ENCODE results near the gene ZNF302. TPM values are rescaled to one million over a fixed set of nuclear protein-coding genes. Genes with fewer than 3 reads are reported as not detected.

ZNF302 gene
- total RNA-seq, 1 experiment from 2014 or later = 19.5 TPM

GRCh38 chr19:34642241-34642640, 35.2 kb upstream of the ZNF302 start:
- Histone ChIP-seq H3K36me3 (ENCODE audit: low read depth) (no peaks in the 10 kb centered on the region), H2AFZ (no peak overlapping the region), H4K20me1 (ENCODE audit: insufficient read depth) (no peaks in the 10 kb centered on the region), H3K9me3 (ENCODE audit: insufficient read depth, low read depth) (no peaks in the 10 kb centered on the region), H3K4me1 (replicated peaks; ENCODE audit: insufficient read depth) (no peaks in the 10 kb centered on the region), H3K27me3 (ENCODE audit: insufficient read depth, low read depth) (no peaks in the 10 kb centered on the region), H3F3A (ENCODE audit: insufficient read depth, low read depth) (no peaks in the 10 kb centered on the region), H3K9me2 (ENCODE audit: insufficient read depth) (no peaks in the 10 kb centered on the region), H3K4me3 (no peak overlapping the region), H3K79me2 (ENCODE audit: low read depth) (no peaks in the 10 kb centered on the region), H3K27ac (no peak overlapping the region), H3K4me2 (no peak overlapping the region)
- no peak for TF ChIP-seq EZH2 (IDR thresholded peaks at IDR 0.05; ENCODE audit: low read depth)
- TF ChIP-seq CTCF (conservative IDR thresholded peaks at IDR 0.05) = no peak
- no TSS peak for BruUV-seq (replicated peaks)
- intact Hi-C loops (cut with micrococcal nuclease; ENCODE audit: unreplicated experiment) = no loop called here
- ChIA-PET CTCF (no interaction called here), POLR2A (ENCODE audit: unreplicated experiment) (no interaction called here)
- DNase-seq = no peak

GRCh38 chr19:34644991-34645461, 32.5 kb upstream of the ZNF302 start:
- Histone ChIP-seq H3K9me3 (ENCODE audit: insufficient read depth, low read depth) (no peaks in the 10 kb centered on the region), H3K27ac (no peak overlapping the region), H3K36me3 (ENCODE audit: low read depth) (no peaks in the 10 kb centered on the region), H3K4me1 (replicated peaks; ENCODE audit: insufficient read depth) (peaks cover 5% of the 10 kb centered on the region; the same call in 1 of the 2 replicates), H3K4me2 (no peak overlapping the region), H3K4me3 (no peak overlapping the region), H3K27me3 (ENCODE audit: insufficient read depth, low read depth) (no peaks in the 10 kb centered on the region), H3K9me2 (ENCODE audit: insufficient read depth) (no peaks in the 10 kb centered on the region), H4K20me1 (ENCODE audit: insufficient read depth) (no peaks in the 10 kb centered on the region), H3K79me2 (ENCODE audit: low read depth) (no peaks in the 10 kb centered on the region), H2AFZ (no peak overlapping the region), H3F3A (ENCODE audit: insufficient read depth, low read depth) (no peaks in the 10 kb centered on the region)
- ChIA-PET POLR2A (ENCODE audit: unreplicated experiment) (no interaction called here), CTCF (no interaction called here)
- no TSS peak for BruUV-seq (replicated peaks)
- intact Hi-C loops (cut with micrococcal nuclease; ENCODE audit: unreplicated experiment) = no loop called here
- DNase-seq = no peak
- TF ChIP-seq EZH2 (IDR thresholded peaks at IDR 0.05; ENCODE audit: low read depth) (no peak), CTCF (conservative IDR thresholded peaks at IDR 0.05) (no peak)

GRCh38 chr19:34645551-34645950, 31.9 kb upstream of the ZNF302 start:
- Histone ChIP-seq H3K4me2 (no peak overlapping the region), H3K9me3 (ENCODE audit: insufficient read depth, low read depth) (peaks cover under 1% of the 10 kb centered on the region; the same call in 1 of the 2 replicates), H4K20me1 (ENCODE audit: insufficient read depth) (no peaks in the 10 kb centered on the region), H3K27me3 (ENCODE audit: insufficient read depth, low read depth) (no peaks in the 10 kb centered on the region), H3K4me1 (replicated peaks; ENCODE audit: insufficient read depth) (peaks cover 9% of the 10 kb centered on the region; the same call in 1 of the 2 replicates), H3K4me3 (no peak overlapping the region), H3K27ac (no peak overlapping the region), H3K79me2 (ENCODE audit: low read depth) (no peaks in the 10 kb centered on the region), H3K36me3 (ENCODE audit: low read depth) (no peaks in the 10 kb centered on the region), H3K9me2 (ENCODE audit: insufficient read depth) (no peaks in the 10 kb centered on the region), H3F3A (ENCODE audit: insufficient read depth, low read depth) (no peaks in the 10 kb centered on the region), H2AFZ (no peak overlapping the region)
- TF ChIP-seq CTCF (conservative IDR thresholded peaks at IDR 0.05) (no peak), EZH2 (IDR thresholded peaks at IDR 0.05; ENCODE audit: low read depth) (no peak)
- intact Hi-C loops (cut with micrococcal nuclease; ENCODE audit: unreplicated experiment) = no loop called here
- CTCF ChIA-PET = no interaction called here
- no peak for DNase-seq
- BruUV-seq (replicated peaks) = no TSS peak
- POLR2A ChIA-PET (ENCODE audit: unreplicated experiment) = no interaction called here
